GM18508 (cell line): ENCODE measurements around the gene PPP1R3D.
"Not testable (repeated sequence)": the region's sequence is repeated elsewhere in the genome, so short reads cannot be mapped to it uniquely, and the experiment has no call there.

Experiments
- ATAC-seq: cut with Tn5 transposase; IDR thresholded peaks from one replicate; pipeline ENCODE4 v1.9.1; 2021; ENCODE audit warnings: moderate number of reproducible peaks; ENCODE audit not compliant: insufficient read depth, unreplicated experiment

The PPP1R3D gene

DNA sequence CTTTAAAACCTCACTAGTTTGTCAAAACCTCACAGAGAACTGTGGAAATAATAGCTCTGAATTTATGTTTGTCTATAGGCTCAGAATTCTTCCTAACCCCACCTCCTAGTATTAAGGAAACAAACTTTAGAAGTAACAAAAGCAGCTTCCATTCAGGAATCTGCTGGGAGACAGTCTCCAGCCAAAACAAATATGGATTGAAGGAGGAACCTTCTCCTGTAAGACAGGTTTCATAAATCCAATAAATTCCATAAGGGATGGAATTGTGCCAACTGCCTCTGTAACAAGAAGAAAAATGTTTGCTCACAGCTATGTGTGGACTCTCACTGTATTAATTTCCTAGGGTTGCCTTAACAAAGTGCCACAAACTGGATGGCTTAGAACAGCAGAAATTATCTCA lies 14.2 kb downstream of the PPP1R3D start:
- ATAC-seq: no peak

- no peak for ATAC-seq
These were observed 14.7 kb downstream of the PPP1R3D start for GRCh38 chr20:59925359-59925758.

DNA sequence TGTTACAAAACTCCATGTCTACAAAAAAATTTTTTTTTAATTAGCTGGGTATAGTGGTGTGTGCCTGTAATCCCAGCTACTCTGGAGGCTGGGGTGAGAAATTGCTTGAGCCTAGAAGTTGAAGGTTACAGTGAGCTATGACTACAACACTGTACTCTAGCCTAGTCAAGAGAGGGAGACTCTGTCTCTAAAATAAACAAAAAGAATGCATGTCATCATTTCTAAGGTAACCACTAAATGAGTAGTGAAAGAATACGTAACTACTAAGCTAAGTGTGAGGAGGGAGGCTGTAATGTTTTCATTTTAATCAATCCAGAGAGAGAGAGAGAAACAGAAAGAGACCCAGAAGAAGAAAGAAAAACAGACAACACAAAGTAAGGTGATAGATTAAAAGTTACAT lies 16.6 kb downstream of the PPP1R3D start:
- no peak for ATAC-seq

DNA sequence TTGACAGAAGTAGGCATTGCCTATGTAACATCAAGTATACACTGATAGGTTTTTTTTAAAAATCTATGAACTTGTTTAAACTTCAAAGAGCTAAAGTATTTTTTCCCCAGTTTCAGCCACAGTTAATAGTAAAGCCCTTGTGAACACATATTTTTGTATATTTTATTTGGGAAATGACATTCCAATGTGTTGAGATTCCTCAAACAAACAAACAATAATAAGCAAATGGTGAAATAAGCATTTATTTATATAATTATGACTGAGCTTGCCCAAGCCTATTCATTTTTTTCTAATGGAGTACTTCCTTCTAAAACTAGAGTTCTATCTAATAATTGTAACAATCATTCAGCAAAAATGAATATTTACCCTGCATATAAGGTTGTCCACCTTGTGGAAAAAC lies 19.2 kb downstream of the PPP1R3D start:
- no peak for ATAC-seq

DNA sequence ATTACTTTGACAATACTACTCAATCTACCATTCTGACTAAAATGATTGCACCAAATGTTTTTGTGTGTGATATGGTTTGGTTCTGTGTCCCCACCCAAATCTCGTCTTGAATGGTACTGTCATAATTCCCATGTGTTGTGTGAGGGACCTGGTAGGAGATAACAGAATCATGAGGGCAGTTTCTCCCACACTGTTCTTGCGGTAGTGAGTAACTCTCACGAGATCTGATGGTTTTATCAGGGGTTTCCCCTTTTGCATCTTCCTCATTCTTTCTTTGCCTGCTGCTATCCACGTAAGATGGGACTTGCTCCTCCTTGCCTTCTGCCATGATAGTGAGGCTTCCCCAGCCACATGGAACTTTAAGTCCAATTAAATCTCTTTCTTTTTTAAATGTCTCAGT lies 27.5 kb downstream of the PPP1R3D start:
- no peak for ATAC-seq

GRCh38 chr20:59911041-59911440 lies 29.1 kb downstream of the PPP1R3D start:
- ATAC-seq: no peak

- no peak for ATAC-seq
These were observed 31.2 kb downstream of the PPP1R3D start for GRCh38 chr20:59908855-59909254.

DNA sequence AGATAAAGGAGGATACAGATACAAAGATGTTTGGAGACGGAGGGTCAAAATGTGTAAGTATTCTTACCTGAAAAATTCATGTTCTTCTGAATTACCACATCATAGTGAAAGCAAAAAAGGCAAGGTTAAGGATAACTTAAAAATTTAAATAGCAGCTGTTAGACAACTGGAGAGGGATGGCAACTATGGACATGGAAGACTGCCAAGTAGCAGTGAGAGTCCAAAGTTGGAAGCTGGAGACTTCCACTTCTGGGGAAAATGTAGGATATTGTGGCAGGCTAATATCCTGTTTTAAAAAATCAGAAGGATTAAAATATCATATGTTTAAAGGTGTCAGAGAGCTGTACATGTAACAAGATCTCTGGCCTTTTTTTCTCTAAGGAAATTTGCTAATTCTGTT lies 36.5 kb downstream of the PPP1R3D start:
- no peak for ATAC-seq

- no peak for ATAC-seq
These were observed 37.6 kb downstream of the PPP1R3D start for GRCh38 chr20:59902470-59902869.

DNA sequence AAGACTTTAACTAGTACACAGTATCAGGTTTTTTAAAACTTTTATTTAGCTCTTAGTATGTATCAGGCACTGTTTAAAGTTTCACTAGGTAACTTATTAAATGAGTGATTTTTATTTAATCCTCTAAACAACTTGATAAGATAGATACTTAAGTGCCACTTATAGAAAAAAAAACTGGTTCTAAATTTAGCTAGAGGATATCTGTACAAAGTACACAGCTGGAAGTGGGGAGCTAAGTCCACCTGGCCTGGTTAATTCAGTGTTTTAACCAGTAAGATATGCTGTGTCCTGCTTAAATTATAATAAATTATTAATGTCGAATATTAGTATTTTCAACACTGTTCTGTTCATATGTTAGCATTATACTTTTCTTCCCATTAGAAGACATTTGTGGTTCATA lies 44.2 kb downstream of the PPP1R3D start:
- no peak for ATAC-seq

DNA sequence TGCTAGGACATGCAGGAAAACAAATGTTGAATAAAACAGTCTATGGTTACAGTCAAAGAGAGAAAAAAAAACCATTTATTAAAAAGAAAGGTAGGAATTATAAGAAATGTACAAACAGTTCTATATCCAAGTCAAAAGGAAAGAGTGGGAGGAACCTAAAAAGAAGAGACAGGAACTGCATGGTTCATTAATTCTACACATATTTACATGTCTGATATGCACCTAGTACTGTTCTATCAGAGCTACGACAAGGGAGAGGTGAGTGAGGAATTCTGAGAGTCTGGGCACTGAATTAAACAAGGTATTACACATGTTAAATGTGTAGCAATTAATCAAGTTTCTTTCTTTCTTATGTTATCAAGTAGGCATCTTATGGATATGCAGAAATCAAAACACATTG lies 48.5 kb downstream of the PPP1R3D start:
- no peak for ATAC-seq

- not testable (repeated sequence) for ATAC-seq
These were observed 50.1 kb downstream of the PPP1R3D start for GRCh38 chr20:59890035-59890434.

DNA sequence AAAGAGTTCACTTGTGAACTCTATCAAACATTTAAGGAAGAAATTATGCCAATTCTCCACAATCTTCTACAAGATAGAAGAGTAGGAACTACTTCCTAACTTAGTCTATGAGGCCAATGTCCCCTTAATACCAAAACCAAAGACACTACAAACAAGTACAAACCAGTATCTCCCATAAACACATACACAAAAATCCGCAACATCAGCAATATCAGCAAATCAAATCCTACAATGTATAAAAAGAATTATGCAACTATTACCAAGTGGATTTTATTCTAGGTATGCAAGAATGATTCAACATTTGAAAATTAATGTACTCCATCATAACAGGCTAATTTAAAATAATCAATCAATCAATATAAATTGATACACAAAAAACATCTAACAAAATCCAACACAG lies 52.1 kb downstream of the PPP1R3D start:
- ATAC-seq: no peak
